HG03139 (cell line): ENCODE data around the gene PXMP2.

Source experiments
- ATAC-seq: cut with Tn5 transposase; IDR thresholded peaks from one replicate; pipeline ENCODE4 v1.9.1; 2021; ENCODE audit not compliant: unreplicated experiment

The PXMP2 gene

DNA sequence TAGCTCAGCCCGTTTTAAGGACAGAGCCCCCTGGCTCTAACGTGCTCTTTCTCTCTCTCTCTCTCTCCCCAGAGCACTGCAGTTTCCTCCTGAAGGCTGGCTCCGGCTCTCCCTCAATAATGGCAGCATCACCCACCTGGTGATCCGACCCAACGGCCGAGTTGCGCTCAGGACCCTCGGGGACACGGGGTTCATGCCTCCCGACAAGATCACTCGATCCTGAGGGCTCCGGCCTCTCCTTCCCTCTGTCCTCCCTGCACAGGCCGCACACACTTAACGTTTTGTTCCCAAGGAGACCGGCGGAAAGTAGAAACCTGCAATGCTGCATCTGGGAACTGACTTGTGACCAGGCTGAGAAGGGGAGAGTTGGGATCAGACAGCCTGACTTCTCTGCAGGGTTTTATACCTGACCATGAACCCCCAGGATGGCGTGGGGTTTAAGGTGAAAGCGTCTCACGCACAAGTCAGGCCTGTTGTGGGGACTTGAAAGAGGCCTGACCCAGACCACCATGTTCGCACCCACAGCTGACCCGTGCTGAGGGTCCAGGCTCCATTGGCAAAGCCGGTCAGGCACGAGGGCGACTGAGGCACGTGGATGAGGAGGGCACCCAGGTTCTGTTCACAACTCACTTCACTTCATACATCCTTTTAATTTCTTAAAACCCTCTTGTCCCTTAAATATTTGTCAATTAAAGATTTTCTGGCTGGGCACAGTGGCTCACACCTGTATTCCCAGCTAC is 33.4 kb downstream of the PXMP2 start:
- no peak for ATAC-seq

DNA sequence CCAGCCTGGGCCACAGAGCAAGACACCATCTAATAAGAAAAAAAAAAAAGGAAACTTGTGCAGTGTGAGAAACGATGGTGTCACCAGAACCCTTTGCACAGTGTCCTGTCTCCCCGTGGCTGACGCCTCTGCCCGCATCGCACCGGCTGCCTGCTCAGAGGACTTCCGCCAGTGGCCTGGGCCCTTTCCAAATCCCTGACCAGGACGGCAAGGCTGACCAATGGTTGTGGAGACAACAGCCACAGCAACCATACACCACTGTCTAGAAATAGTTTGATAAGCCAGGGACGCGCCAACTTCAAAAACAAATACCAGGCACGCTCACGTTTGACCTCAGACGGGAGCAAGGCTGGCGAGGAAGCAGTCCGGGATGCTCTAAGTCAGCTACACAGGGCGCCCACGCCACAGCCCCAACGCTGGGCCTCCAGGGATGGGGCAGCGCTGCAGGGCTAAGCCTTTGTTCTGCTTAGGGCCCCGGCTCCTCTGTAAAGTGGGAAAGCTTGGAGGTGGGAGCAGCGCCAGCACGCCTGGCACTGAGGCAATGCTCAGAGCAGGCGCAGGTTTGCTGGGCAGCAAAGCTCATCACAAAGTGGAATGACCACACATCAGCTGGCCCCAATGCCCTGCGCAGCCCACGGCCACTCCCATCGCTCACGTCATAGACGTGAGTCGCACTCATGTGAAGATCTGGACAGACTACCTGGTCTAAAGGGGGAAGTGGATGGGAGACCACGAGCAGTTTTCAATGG is 35.8 kb downstream of the PXMP2 start:
- ATAC-seq: no peak

DNA sequence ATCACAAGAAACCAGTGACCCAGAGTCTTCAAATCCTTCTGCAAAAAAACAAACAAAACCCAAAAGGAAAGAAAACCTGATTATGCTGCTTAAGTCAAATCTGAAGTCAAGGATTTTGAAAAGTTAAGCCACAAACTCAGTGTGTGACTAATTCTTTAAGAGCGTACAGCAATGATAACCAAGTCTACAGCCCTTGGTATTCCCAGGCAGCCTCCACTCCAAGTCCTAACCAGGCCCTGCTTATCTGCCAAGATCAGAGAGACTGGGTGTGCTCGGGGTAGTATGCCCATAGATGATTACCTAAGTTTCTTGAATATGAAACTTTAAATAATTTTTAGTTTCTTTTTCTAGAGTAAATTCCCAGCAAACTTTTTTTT is 36.4 kb downstream of the PXMP2 start:
- no peak for ATAC-seq

DNA sequence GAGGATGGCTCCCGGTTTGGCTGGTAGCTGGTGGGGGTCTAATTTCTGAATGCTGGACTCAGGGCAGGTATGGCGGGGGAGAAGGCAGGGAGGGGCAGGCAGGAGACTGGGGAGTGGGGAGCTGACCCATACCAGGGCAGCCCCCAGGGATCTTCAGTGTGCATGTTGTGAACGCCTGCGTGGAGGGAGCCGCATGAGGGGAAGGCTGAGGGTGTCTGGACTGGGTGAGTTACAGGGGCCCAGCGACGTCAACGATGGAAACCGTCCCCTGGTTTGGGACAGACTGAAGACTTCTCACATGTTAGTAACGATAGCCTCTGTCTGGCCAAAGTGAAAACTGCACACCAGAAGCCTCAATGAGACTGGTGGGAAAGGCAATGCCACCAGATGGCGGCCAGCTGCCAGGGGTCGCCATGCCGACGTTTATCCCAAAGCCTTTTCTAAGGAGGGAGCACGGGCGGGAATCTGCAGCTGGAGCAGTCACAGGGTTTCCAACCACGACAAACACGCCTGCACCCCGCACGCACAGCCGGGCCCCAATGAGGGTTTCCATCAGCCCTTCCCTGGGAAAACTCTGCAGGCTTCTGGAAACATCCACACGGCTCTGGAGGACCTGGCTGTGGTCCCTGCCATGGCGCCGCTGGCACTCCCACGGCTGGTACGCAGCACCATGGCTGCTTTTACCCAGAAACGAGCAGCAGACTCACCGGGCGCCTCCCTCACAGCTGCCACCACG is 37.3 kb downstream of the PXMP2 start:
- no peak for ATAC-seq

DNA sequence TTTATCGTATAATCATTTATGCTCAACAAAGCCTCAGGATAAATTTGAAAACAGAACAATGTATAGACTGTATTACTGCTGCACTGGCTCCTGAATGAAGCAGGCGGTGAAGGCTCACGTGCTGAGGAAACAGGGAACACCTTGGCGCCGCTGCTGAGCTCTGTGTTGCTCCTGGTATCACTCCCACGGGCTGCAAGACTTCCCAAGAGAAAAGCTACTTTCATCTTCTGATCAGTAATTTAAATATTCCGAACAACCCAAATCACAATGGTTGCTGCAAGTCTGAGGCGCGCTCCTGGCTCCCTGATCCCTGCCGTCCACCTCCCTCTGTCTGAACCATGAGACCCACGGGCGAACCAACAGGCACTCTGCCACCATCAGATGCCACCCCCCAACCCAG is 39.0 kb downstream of the PXMP2 start:
- ATAC-seq: no peak

DNA sequence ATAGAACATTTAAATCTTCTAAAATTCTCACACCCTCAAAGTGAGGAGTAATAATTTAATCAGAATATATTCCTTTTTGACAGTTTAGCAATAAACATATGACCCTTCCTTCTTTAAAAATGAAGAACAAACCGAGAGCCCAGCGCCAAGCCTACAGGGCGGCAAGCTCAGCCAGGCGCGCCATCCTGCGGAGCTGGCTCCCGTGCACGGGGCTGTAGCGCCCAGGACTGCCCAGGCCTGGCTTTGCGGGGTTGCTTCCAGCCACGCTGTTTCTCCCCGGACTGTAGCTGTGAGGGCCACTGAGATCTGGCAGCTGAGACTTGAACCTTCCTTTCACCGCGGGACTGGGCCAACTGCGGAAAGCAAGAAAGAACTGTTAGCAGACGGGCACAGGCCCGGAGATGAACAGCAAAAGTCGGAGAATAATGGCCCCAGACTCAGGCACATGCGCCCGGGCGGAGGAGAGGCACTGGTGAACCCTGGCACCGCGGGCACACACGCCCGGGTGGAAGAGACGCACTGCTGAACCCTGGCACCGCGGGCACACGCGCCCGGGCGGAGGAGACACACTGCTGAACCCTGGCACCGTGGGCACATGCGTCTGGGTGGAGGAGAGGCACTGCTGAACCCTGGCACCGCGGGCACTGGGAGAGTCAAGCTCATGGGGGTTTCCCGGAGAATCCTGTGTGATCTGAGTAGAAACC is 39.9 kb downstream of the PXMP2 start:
- no peak for ATAC-seq

DNA sequence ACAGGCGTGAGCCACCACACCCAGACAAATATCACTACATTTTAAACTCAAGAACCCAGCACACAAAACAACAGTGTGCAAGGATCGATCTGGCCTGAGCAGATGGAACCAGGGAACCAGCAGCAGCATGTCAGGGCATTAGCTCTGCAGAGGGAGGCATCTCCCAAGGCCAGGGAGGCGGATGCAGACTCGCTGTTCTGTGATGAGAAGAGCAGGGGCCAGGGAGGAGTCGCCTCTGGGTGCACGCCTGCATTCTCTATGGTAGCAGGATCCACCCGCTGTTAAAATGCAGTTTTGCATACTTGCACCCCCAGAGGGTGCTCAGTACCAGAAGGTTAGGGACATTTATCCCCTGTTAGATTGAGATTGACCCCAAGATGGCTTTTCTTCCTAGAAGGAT is 41.1 kb downstream of the PXMP2 start:
- ATAC-seq: no peak

DNA sequence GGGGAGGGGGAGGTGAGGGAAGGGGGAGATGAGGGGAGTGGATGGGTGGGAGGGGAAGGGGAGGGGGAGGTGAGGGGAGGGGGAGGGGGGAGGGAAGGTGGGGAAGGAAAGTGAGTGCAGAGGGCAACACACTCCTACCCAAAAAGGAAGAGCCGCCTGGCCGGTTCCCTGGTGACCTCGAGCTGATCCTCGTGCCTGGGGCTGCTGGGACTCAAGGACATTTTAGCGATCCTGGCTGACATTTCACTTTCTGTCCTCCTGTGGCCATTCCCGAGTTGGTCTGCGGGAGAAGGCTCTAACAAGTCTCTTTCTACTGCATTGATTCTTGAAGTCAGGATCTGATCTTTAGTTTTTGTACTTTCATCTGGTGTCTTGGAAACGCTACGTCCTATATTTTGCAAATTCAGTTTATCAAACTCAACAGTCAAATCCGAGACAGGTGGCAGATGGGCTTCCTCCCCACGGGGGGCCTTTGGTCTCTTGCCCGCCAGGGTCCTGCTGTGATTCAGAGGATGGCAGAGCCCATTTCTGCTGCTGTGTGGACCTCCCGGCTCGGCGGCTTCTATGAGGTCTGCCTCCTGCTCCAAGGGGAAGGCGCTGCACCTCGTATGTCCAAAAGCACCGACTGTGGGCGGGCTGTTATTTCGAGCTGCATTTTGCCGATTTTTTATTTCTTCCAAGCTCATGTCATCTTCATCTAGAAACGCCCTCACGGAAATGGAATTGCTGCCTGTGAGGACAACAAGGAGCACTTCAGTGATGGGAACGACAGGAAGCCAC is 42.3 kb downstream of the PXMP2 start:
- ATAC-seq: no peak

DNA sequence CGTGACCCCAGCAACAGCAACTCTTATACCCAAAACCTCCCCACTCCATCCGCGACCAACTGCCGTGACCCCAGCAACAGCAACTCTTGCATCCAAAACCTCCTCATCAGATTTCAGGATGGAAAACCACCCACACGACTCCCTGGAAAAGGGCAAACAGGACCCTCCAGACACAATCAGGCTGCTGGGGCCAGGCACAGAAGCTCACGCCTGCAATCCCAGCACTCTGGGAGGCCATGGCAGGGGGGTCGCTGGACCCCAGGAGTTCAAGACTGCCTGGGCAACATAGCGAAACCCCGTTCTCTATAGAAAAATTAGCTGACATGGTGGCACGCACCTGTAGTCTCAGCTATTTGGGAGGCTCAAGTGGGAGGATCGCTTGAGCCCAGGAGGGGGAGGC is 43.0 kb downstream of the PXMP2 start:
- no peak for ATAC-seq

DNA sequence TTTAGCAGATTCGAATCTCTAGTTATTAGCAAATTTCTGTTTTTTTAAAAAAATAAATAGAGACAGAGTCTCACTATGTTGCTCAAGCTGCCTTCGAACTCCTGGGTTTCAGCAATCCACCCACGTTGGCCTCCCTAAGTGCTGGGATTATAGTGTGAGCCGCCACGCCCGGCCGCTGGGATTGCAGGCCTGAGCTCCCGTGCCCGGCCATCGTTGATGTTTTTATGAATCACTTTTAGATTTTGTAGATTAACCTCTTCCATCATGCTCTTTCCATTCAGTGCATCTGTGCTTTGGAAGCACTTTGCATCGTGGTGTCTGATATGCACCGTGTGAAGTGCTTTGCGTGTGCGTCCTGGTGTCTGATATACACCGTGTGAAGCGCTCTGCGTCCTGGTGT is 44.2 kb downstream of the PXMP2 start:
- no peak for ATAC-seq

DNA sequence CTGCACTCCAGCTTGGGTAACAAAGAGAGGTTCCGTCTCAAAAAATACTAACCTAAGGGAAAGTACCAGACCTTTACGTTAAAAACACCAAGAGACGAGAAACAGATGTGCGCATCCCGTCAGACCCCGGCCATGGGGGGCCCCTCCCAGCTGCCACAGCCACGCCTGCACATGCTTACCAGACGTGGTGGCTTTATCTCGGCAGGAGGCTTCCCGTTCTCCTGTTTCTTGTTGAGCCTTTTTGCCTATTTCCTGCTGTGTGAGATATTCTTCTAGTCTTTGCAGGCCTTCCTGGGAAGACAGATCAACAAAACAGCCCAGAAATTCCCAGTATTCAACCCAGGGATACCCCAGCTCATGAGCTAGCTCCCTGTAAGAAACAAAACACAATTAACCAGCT is 46.8 kb downstream of the PXMP2 start:
- ATAC-seq: no peak

DNA sequence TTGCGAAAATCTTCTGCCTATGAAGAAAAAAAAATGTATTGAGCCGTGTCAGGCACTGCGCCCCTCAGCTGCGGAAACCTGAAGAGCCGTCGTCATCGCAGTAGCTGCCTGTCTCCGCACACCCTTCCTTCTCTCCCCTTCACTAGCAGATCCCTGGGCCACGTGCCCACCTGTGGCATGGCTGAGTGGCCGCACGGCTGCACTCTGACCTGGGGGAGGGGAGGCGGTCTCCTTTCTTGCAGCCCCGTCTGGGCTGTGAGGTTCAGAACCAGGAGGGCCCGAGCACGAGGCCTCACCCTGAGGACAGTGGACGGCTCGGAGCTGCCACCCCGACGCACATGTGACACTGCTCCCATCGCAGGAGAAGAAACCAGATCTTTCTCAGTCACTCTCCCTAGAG is 48.1 kb downstream of the PXMP2 start:
- ATAC-seq: no peak

DNA sequence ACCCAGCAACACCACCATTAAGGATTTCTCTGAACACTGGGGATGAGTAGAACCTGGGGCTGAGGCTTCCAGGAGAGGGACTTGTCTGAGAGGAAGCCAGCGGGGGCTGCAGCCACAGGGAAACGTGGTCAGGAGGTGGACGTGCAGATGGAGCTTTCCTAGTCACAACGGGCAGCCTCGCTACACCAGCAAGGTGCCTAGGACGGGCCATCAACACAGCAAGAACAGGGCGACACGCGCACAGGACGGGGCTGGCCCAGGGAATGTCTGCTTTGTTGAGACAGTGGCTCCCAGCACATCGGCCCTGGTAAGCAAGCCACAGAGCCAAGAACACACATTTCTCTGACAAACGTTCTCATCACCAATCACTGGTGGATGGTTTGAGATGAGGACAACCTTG is 49.0 kb downstream of the PXMP2 start:
- ATAC-seq: no peak

DNA sequence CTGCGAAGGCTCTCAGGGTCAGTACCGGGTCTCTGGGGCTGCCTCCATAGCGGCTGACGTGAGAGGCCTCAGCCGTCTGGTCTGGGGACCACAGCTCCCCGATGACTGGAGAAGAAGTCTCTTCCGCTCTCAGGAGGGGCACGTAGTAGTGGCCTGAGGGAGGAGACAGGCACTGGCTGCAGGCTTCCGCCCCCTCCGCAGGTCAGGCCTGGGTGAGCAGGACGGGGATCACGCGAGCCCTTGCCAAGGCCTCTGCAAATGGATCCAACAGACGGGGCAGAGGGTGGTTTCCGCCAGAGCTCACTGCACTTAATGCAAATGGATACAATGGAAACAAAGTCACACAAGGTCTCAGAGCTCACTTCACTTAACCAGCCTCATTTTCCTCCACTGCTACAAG is 49.5 kb downstream of the PXMP2 start:
- ATAC-seq: no peak

DNA sequence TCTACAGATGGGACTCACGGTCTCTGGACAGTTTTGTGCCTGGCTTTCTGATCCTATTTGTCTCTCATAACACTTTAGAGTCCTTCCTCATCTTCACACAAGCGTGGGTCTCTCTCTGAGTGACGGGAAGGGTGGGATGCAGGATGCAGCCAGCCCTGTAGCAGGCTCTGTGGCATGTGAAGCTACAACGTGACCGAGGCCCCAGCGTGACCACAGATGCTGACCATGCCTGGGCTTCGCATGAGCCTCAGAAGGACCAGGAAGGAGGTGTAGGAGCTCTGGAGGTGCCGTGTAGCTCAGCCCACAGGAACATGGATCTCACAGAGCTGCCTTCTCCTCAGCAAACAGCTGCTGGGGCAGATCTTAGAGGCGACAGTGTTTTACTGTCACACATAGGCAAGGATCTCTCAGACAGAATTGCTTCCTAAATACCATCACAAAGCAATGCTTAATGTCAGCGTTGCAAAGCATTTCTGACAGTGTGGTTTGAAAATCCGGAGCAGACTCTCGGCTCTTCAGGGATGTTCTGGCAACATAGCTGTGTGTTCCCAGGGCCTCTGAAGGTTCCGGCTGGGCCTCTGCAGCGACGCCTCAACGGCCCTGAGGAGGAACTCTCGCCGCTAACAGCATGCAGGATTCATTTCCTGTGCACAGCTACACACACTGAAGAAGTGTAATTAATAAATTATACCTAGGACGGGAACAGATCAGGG is 52.4 kb downstream of the PXMP2 start:
- ATAC-seq: no peak

DNA sequence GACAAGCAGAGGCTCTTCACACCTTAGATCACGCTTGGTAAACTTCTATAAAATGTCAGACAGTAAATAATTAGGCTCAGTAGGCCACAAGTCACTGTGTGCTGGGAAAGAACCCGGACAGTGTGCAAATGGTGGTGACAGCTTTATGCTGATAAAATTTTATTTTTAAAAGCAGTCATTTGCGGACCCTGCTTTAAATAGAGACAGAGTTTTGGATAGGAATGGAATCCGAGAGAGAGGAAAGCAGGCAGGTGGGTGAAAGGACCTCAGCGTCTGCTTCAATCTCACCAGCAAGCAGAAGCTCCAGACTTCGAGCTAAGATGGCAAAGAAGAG is 52.9 kb downstream of the PXMP2 start:
- ATAC-seq: no peak

DNA sequence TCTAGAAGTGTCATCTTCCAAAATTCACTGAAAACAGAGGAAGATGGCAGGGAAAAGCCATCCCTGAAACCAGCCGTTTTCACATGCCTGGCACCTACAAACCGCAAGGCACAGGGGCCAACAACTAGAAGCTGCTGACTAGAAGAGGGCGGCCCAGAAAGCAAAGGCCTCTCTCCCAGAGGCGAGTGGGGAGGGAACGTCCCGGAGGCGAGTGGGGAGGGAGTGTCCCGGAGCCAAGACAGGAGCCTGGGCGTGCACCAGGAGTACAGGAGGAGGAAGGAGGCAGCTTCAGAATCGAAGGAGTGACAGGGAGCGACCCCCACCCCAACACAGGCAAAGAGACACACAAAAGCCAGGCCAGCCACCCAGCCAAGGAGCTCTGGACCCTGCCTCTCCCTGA is 53.3 kb downstream of the PXMP2 start:
- no peak for ATAC-seq

DNA sequence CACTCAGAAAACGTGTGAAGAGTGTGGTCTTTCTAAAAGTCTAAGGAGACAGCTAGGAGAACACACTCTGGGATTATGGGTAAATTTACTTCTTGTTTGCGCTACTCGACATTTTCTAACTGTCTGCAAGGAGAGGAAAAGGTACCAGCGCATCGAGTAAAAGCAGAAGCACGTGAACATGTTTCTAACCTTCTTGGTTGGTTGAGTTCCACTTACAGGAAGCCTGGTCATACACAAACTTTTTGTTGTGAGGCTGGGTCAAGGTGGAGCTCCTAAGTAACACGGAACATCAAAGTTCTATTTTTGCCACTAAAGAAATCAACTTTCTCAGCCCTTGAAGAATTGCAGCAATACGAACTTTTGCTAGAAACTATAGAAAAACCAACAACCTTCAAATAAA is 54.2 kb downstream of the PXMP2 start:
- ATAC-seq: no peak

DNA sequence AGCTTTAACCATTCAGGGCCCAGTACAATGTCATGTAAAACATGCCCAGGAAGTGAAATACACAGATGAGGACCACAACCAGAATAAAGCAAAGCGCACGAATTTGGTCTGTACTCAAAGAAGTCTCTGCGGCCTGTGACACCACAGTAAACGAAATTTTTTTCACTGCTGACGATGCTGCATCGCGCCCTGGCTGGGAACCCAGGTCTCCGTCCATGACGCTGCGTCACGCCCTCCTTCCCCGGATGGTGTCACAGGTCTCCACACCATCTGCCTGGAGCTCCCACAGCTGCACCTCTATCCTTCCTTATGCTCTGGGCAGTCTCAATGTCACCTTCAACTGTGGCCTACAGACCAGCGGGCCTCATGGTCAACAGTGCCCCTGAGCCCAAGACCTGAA is 56.4 kb downstream of the PXMP2 start:
- no peak for ATAC-seq

DNA sequence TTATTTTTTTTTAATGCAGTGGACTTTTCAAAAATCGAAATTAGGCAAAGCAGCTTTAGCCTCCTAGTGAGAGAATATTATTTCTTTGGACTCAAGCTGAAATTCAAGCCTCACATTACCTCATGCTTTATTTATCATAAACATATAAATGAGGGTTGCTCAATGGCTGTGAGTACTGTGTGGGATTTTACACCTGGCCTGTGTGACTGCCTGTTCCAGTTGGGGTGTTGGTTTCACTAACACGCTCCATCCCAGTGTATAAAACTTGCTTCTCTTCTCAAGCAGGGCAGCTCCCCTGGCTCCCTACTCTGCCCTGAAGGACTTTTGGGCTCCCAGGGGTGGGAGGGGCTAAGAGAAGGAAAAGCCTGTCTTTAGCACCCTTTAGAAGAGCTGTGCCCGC is 59.2 kb downstream of the PXMP2 start:
- no peak for ATAC-seq
